Choroid plexus epithelial cell (primary cell): ENCODE measurements around the gene CCDC85C.

Experiments
- DNase-seq: peaks from one replicate; pipeline ENCODE4 v3.0.0-alpha.2; 2010; ENCODE audit warnings: low read depth
- H3K4me3 ChIP-seq: 2 replicates; pipeline ENCODE4 v1.5.1; 2011; ENCODE audit warnings: low read depth, mild to moderate bottlenecking, control low read depth, low read length, moderate library complexity
- TF ChIP-seq, protein P1 (sequence below): conservative IDR thresholded peaks from 2 replicates; pipeline ENCODE4 v1.5.1; 2011; ENCODE audit warnings: low read depth, mild to moderate bottlenecking, control low read depth, inconsistent platforms, low read length, moderate library complexity

The CCDC85C gene

GRCh38 chr14:99603471-99604277 lies at the start of gene CCDC85C:
Gene CCDC85C (minus strand): TSS chr14:99604207. CDS start chr14:99603959, 248 bp downstream.
- TF ChIP-seq, protein P1, sequence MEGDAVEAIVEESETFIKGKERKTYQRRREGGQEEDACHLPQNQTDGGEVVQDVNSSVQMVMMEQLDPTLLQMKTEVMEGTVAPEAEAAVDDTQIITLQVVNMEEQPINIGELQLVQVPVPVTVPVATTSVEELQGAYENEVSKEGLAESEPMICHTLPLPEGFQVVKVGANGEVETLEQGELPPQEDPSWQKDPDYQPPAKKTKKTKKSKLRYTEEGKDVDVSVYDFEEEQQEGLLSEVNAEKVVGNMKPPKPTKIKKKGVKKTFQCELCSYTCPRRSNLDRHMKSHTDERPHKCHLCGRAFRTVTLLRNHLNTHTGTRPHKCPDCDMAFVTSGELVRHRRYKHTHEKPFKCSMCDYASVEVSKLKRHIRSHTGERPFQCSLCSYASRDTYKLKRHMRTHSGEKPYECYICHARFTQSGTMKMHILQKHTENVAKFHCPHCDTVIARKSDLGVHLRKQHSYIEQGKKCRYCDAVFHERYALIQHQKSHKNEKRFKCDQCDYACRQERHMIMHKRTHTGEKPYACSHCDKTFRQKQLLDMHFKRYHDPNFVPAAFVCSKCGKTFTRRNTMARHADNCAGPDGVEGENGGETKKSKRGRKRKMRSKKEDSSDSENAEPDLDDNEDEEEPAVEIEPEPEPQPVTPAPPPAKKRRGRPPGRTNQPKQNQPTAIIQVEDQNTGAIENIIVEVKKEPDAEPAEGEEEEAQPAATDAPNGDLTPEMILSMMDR, result no peak
- H3K4me3 ChIP-seq, result peak within 1 kb of the TSS; percentile 65
- DNase-seq, result peak; percentile 43

DNA sequence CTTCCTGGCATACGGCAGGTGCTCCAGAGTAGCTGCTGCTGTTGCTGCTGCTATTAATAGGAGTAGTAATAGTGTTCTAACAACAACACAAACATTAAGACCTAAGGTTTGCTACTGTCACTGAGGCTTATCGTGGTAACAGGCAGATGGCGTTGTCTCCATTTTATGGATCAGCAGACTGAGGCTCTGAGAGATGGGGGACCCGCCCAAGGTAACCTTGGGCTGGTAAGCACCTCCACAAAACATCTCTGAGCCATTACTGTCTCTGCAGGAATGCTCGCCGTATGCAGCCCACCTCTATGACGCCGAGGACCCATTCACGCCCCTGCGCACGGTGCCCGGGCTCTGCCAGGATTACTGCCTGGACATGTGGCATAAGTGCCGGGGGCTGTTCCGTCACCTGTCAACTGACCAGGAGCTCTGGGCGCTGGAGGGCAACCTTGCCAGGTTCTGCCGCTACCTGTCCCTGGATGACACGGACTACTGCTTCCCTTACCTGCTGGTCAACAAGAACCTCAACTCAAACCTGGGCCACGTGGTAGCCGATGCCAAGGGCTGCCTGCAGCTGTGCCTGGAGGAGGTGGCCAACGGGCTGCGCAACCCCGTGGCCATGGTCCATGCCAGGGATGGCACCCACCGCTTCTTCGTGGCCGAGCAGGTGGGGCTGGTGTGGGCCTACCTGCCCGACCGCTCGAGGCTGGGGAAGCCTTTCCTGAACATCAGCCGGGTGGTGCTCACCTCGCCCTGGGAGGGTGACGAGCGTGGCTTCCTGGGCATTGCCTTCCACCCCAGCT lies 48.1 kb upstream of the CCDC85C start:
- TF ChIP-seq, protein P1, result no peak
- H3K4me3 ChIP-seq, result no peak overlapping the region
- DNase-seq, result no peak

DNA sequence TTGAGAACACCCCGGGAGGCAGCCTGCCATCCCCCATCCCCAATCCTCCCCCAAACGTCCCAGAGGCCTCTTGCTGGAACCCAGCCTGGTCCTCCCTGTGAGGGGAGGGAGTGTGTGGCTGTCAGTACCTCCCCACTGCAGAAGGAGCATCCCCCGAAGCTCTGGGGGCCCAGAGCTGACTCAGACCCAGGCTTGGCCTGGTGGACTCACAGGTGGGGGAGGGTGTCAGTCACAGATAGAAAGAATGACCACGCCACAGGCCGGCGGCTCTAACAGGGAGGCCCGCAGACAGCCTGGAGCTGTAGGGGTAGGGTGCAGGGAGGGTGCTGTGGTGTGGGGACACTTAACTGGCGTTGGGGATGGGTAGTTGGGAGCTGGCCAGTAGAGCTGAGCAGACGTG lies 46.2 kb upstream of the CCDC85C start:
- TF ChIP-seq, protein P1, result no peak
- H3K4me3 ChIP-seq, result no peak overlapping the region
- DNase-seq, result no peak

DNA sequence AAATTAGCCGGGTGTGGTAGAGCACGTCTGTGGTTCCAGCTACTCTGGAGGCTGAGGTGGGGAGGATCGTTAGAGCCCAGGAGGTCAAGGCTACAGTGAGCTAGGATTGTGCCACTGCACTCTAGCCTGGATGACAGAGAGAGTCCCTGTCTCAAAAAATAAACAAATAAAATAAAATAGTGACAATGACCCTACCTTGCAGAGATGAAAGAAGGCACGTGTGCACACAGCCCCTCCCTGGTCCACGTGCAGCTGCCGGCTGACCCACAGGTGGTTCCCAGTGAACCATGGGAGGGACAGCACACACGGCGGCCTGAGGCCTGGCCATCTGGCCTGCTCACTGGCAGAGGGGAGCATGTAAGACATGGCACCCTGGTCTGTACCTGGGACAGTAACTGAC lies 45.6 kb upstream of the CCDC85C start:
- no peak overlapping the region for H3K4me3 ChIP-seq
- TF ChIP-seq, protein P1, result no peak
- no peak for DNase-seq

DNA sequence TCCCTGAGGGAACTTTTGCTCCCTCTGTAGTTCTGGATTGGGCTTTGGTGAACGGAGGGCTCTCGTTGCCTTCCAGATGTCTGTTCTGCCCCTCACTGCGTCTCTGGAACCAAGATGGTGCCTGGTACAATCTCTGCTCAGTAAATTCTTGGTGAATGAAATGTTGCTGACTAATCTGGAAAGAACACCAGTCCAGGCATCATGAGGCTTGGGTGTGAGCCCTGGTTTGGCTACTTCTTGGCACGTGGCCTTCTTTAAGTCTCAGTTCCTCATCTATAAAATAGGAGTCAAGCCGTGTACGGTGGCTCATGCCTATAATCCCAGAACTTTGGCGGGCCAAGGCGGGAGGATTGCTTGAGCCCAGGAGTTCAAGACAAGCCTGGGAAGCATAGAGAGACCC lies 45.2 kb upstream of the CCDC85C start:
- TF ChIP-seq, protein P1, result no peak
- DNase-seq, result peak; percentile 67
- H3K4me3 ChIP-seq, result no peak overlapping the region

GRCh38 chr14:99648027-99648784 lies 44.2 kb upstream of the CCDC85C start:
- DNase-seq, result no peak
- no peak overlapping the region for H3K4me3 ChIP-seq
- TF ChIP-seq, protein P1, result no peak
